H9 (cell line): ENCODE measurements around the gene TSTD2. TPM values are rescaled to one million over a fixed set of nuclear protein-coding genes. Genes with fewer than 3 reads are reported as not detected.

Source experiments
- DNase-seq: peaks from one replicate; pipeline ENCODE4 v3.0.0-alpha.2; 2017
- H2AFZ ChIP-seq: one replicate; pipeline ENCODE4 v1.6.1; 2013; ENCODE audit warnings: mild to moderate bottlenecking, low read length, control low read depth, moderate library complexity
- H2AK5ac ChIP-seq: 2 replicates; pipeline ENCODE4 v1.6.1; 2013; ENCODE audit warnings: low read length, control low read depth, mixed read lengths; ENCODE audit not compliant: insufficient read length
- H2BK120ac ChIP-seq: one replicate; pipeline ENCODE4 v1.6.1; 2013; ENCODE audit warnings: low read depth, mild to moderate bottlenecking, low read length, control low read depth, inconsistent platforms; ENCODE audit not compliant: poor library complexity, severe bottlenecking
- H2BK12ac ChIP-seq: 2 replicates; pipeline ENCODE4 v1.6.1; 2013; ENCODE audit warnings: low read length, control low read depth, mixed read lengths, low read depth; ENCODE audit not compliant: insufficient read length
- H2BK15ac ChIP-seq: 2 replicates; pipeline ENCODE4 v1.6.1; 2013; ENCODE audit warnings: low read depth, low read length, control low read depth
- H2BK20ac ChIP-seq: one replicate; pipeline ENCODE4 v1.6.1; 2013; ENCODE audit warnings: low read depth, mild to moderate bottlenecking, low read length, control low read depth, inconsistent platforms; ENCODE audit not compliant: poor library complexity, severe bottlenecking
- H2BK5ac ChIP-seq: 2 replicates; pipeline ENCODE4 v1.6.1; 2013; ENCODE audit warnings: low read length, control low read depth, mixed read lengths; ENCODE audit not compliant: insufficient read length
- H3K14ac ChIP-seq: 2 replicates; pipeline ENCODE4 v1.6.1; 2013; ENCODE audit warnings: low read length, control low read depth; ENCODE audit not compliant: insufficient read depth
- H3K18ac ChIP-seq: 2 replicates; pipeline ENCODE4 v1.6.1; 2013; ENCODE audit warnings: low read depth, mild to moderate bottlenecking, mixed read lengths, low read length, control low read depth; ENCODE audit not compliant: insufficient read length
- H3K23ac ChIP-seq: 2 replicates; pipeline ENCODE4 v1.6.1; 2013; ENCODE audit warnings: low read length, control low read depth, mixed read lengths, low read depth; ENCODE audit not compliant: insufficient read length
- H3K23me2 ChIP-seq: 2 replicates; pipeline ENCODE4 v1.6.1; 2013; ENCODE audit warnings: low read depth, mild to moderate bottlenecking, mixed read lengths, low read length, control low read depth; ENCODE audit not compliant: insufficient read length, poor library complexity, severe bottlenecking
- H3K27ac ChIP-seq: 2 replicates; pipeline ENCODE4 v1.5.1; 2013; ENCODE audit warnings: low read length, control low read depth, mixed read lengths, low read depth; ENCODE audit not compliant: insufficient read length
- H3K27me3 ChIP-seq: 2 replicates; pipeline ENCODE4 v1.6.1; 2013; ENCODE audit warnings: low read length, control low read depth, inconsistent platforms; ENCODE audit not compliant: insufficient read depth
- H3K4ac ChIP-seq: 2 replicates; pipeline ENCODE4 v1.6.1; 2013; ENCODE audit warnings: low read depth, mild to moderate bottlenecking, control low read depth, inconsistent platforms, low read length, moderate library complexity
- H3K4me1 ChIP-seq: 2 replicates; pipeline ENCODE4 v1.6.1; 2013; ENCODE audit warnings: low read length, control low read depth, inconsistent platforms; ENCODE audit not compliant: insufficient read depth
- H3K4me2 ChIP-seq: 2 replicates; pipeline ENCODE4 v1.6.1; 2013; ENCODE audit warnings: low read length, control low read depth, mixed read lengths; ENCODE audit not compliant: insufficient read length, insufficient read depth
- H3K56ac ChIP-seq: 2 replicates; pipeline ENCODE4 v1.6.1; 2013; ENCODE audit warnings: low read depth, mild to moderate bottlenecking, mixed read lengths, low read length, control low read depth; ENCODE audit not compliant: insufficient read length
- H3K79me1 ChIP-seq: 2 replicates; pipeline ENCODE4 v1.6.1; 2013; ENCODE audit warnings: low read depth, mild to moderate bottlenecking, moderate library complexity, low read length, control low read depth, inconsistent platforms; ENCODE audit not compliant: insufficient read depth, poor library complexity, severe bottlenecking
- H3K79me2 ChIP-seq: 2 replicates; pipeline ENCODE4 v1.6.1; 2013; ENCODE audit warnings: low read length, control low read depth, inconsistent platforms; ENCODE audit not compliant: insufficient read depth
- H3K9ac ChIP-seq: 2 replicates; pipeline ENCODE4 v1.6.1; 2013; ENCODE audit warnings: low read length, control low read depth, mixed read lengths; ENCODE audit not compliant: insufficient read length; ENCODE audit errors: extremely low read depth
- H3K9me3 ChIP-seq: one replicate; pipeline ENCODE4 v1.6.1; 2013; ENCODE audit warnings: low read depth, low read length, inconsistent platforms; ENCODE audit not compliant: control insufficient read depth
- H3T11ph ChIP-seq: one replicate; pipeline ENCODE4 v1.6.1; 2013; ENCODE audit warnings: mild to moderate bottlenecking, low read length, control low read depth, inconsistent platforms
- H4K20me1 ChIP-seq: one replicate; pipeline ENCODE4 v1.6.1; 2013; ENCODE audit not compliant: control insufficient read depth, insufficient read length, insufficient read depth
- H4K5ac ChIP-seq: 2 replicates; pipeline ENCODE4 v1.6.1; 2013; ENCODE audit warnings: low read depth, mild to moderate bottlenecking, mixed read lengths, low read length, control low read depth; ENCODE audit not compliant: insufficient read length
- H4K8ac ChIP-seq: replicated peaks from 2 replicates; pipeline ENCODE4 v1.6.1; 2013; ENCODE audit warnings: low read length, control low read depth, mixed read lengths, low read depth; ENCODE audit not compliant: insufficient read length
- H4K91ac ChIP-seq: 2 replicates; pipeline ENCODE4 v1.6.1; 2013; ENCODE audit warnings: low read depth, mild to moderate bottlenecking, moderate library complexity, mixed read lengths, low read length, control low read depth; ENCODE audit not compliant: insufficient read length
- H3K27ac Mint-ChIP-seq, 3 experiments: 2 replicates in 2 of 3; 3 replicates in 1 of 3; pipeline ENCODE4 v1.8.0; 2020 to 2021; ENCODE audit warnings: mixed read lengths in 3 of 3, mild to moderate bottlenecking in 1 of 3, moderate library complexity in 1 of 3
- H3K27me3 Mint-ChIP-seq: 2 replicates; pipeline ENCODE4 v1.8.0; 2021; ENCODE audit warnings: low read depth, mild to moderate bottlenecking, moderate library complexity, mixed read lengths
- H3K36me3 Mint-ChIP-seq, 3 experiments: 2 replicates in 2 of 3; 3 replicates in 1 of 3; pipeline ENCODE4 v1.8.0; 2020 to 2021; ENCODE audit warnings: low read depth in 3 of 3, mixed read lengths in 3 of 3; ENCODE audit not compliant: insufficient read depth in 1 of 3
- H3K4me1 Mint-ChIP-seq, 2 experiments: 2 replicates each; pipeline ENCODE4 v1.8.0; 2020; ENCODE audit warnings: mixed read lengths in 2 of 2
- H3K4me3 Mint-ChIP-seq, 2 experiments: 2 replicates in 1 of 2; 3 replicates in 1 of 2; pipeline ENCODE4 v1.8.0; 2020 to 2021; ENCODE audit warnings: mild to moderate bottlenecking in 2 of 2, mixed read lengths in 2 of 2, moderate library complexity in 1 of 2
- H3K9me3 Mint-ChIP-seq, 2 experiments: 2 replicates in 1 of 2; 3 replicates in 1 of 2; pipeline ENCODE4 v1.8.0; 2020; ENCODE audit warnings: mild to moderate bottlenecking in 2 of 2, mixed read lengths in 2 of 2, moderate library complexity in 1 of 2
- WGBS: extraction: QIAGEN DNeasy Blood & Tissue Kit; methylation state at CpG from one replicate; pipeline ENCODE4 v1.1.7; 2013; ENCODE audit warnings: missing lambda C conversion rate, low lambda C conversion rate, mixed read lengths; ENCODE audit not compliant: insufficient read length; ENCODE audit errors: extremely low coverage; 5-methylcytosine and 5-hydroxymethylcytosine counted together
- total RNA-seq: library from RNA; stranded (reverse); gene quantifications from 2 replicates; pipeline ENCODE4 v1.2.1, GENCODE V29; 2021
- TF ChIP-seq, protein P1 (sequence below): fragments of 200-600 bp; sonication (generic); conservative IDR thresholded peaks from 3 replicates; pipeline ENCODE4 v1.8.0; 2021; ENCODE audit warnings: antibody characterized with exemption, mild to moderate bottlenecking

The TSTD2 gene
- total RNA-seq, 1 experiment from 2014 or later = 23.5 TPM

- Histone ChIP-seq H2AFZ (no peak overlapping the region), H3K27me3 (no peaks in the 10 kb centered on the region), H3K9ac (no peak overlapping the region), H2AK5ac (no peak overlapping the region), H4K5ac (no peak overlapping the region), H4K20me1 (no peaks in the 10 kb centered on the region), H3K18ac (no peak overlapping the region), H3K23ac (no peak overlapping the region), H3K79me2 (no peaks in the 10 kb centered on the region), H2BK5ac (no peak overlapping the region), H3T11ph (no peak overlapping the region), H4K8ac (no peak overlapping the region), H3K23me2 (no peaks in the 10 kb centered on the region), H3K4me2 (no peak overlapping the region), H3K4ac (no peak overlapping the region), H3K56ac (no peak overlapping the region), H2BK12ac (no peak overlapping the region), H3K14ac (no peak overlapping the region), H4K91ac (no peak overlapping the region), H2BK20ac (no peak overlapping the region), H3K79me1 (no peaks in the 10 kb centered on the region), H3K4me1 (0 out of 2 replicates have a peak, but pooled peaks cover 7% of the 10 kb centered on the region), H3K9me3 (no peaks in the 10 kb centered on the region), H2BK120ac (no peak overlapping the region), H2BK15ac (no peak overlapping the region), H3K27ac (no peak overlapping the region)
- TF ChIP-seq, protein P1, sequence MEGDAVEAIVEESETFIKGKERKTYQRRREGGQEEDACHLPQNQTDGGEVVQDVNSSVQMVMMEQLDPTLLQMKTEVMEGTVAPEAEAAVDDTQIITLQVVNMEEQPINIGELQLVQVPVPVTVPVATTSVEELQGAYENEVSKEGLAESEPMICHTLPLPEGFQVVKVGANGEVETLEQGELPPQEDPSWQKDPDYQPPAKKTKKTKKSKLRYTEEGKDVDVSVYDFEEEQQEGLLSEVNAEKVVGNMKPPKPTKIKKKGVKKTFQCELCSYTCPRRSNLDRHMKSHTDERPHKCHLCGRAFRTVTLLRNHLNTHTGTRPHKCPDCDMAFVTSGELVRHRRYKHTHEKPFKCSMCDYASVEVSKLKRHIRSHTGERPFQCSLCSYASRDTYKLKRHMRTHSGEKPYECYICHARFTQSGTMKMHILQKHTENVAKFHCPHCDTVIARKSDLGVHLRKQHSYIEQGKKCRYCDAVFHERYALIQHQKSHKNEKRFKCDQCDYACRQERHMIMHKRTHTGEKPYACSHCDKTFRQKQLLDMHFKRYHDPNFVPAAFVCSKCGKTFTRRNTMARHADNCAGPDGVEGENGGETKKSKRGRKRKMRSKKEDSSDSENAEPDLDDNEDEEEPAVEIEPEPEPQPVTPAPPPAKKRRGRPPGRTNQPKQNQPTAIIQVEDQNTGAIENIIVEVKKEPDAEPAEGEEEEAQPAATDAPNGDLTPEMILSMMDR = no peak
- Mint-ChIP-seq H3K4me3 (no peak overlapping the region), H3K36me3 (no peaks in the 10 kb centered on the region), H3K27me3 (peaks cover 3% of the 10 kb centered on the region), H3K27ac (no peak overlapping the region), H3K4me1 (peaks cover 23% of the 10 kb centered on the region in 2 experiments), H3K9me3 (no peaks in the 10 kb centered on the region)
- DNase-seq = no peak
- WGBS = no CpG with 5 or more reads among the region's 6 CpGs
Observed at GRCh38 chr9:97553141-97553540, 80.0 kb downstream of the TSTD2 start.
